ENCODE data around the gene PARVG.

The PARVG gene

GRCh38 chr22:44179196-44179988 is 1.3 kb upstream of the PARVG start:
- FAIRE-seq (no peak), DNase-seq (ENCODE audit: insufficient read length, low spot score) (no peak)

- no peak for DNase-seq (ENCODE audit: insufficient read length, low spot score)
- FAIRE-seq: no peak
These were observed 578 bp upstream of the PARVG start for GRCh38 chr22:44179989-44180705.

- peak; percentile 48 for DNase-seq (ENCODE audit: insufficient read length, low spot score)
- FAIRE-seq: peak; percentile 49
These were observed 547 bp downstream of the PARVG start for GRCh38 chr22:44181033-44181911.

- no peak for FAIRE-seq
These were observed 1.3 kb downstream of the PARVG start for GRCh38 chr22:44181912-44182587.

GRCh38 chr22:44182588-44183286 is 2.0 kb downstream of the PARVG start:
- peak; percentile 92 for FAIRE-seq
- peak; percentile 53 for DNase-seq (ENCODE audit: insufficient read length, low spot score)

More at GRCh38 chr22:44181912-44182587, 1.3 kb downstream of the PARVG start:
- no peak for DNase-seq (ENCODE audit: insufficient read length, low spot score)

GRCh38 chr22:44183287-44183588 is 2.5 kb downstream of the PARVG start:
- no peak for DNase-seq (ENCODE audit: insufficient read length, low spot score)
- no peak for FAIRE-seq

- no peak for DNase-seq (ENCODE audit: insufficient read length, low spot score)
- FAIRE-seq: no peak
These were observed 3.3 kb downstream of the PARVG start for GRCh38 chr22:44184006-44184405.

GRCh38 chr22:44185237-44186120 is 4.8 kb downstream of the PARVG start:
- no peak for DNase-seq (ENCODE audit: insufficient read length, low spot score)

GRCh38 chr22:44186121-44186510 is 5.4 kb downstream of the PARVG start:
- FAIRE-seq (no peak), DNase-seq (ENCODE audit: insufficient read length, low spot score) (no peak)

More at GRCh38 chr22:44185237-44186120, 4.8 kb downstream of the PARVG start:
- no peak for FAIRE-seq

- FAIRE-seq: no peak
- no peak for DNase-seq (ENCODE audit: insufficient read length, low spot score)
These were observed 6.0 kb downstream of the PARVG start for GRCh38 chr22:44186737-44187136.

GRCh38 chr22:44187652-44188230 is 7.0 kb downstream of the PARVG start:
- FAIRE-seq (no peak), DNase-seq (ENCODE audit: insufficient read length, low spot score) (no peak)

GRCh38 chr22:44188316-44188715 is 7.6 kb downstream of the PARVG start:
- DNase-seq (ENCODE audit: insufficient read length, low spot score) (no peak), FAIRE-seq (no peak)

GRCh38 chr22:44188986-44189630 is 8.4 kb downstream of the PARVG start:
- no peak for DNase-seq (ENCODE audit: insufficient read length, low spot score)
- FAIRE-seq: no peak

- FAIRE-seq: no peak
- DNase-seq (ENCODE audit: insufficient read length, low spot score): no peak
These were observed 9.8 kb downstream of the PARVG start for GRCh38 chr22:44190381-44190976.

GRCh38 chr22:44191036-44191454 is 10.3 kb downstream of the PARVG start:
- FAIRE-seq (no peak), DNase-seq (ENCODE audit: insufficient read length, low spot score) (no peak)

GRCh38 chr22:44192098-44192815 is 11.5 kb downstream of the PARVG start:
- DNase-seq (ENCODE audit: insufficient read length, low spot score) (no peak), FAIRE-seq (peak; percentile 21)

Measured in GM19239 (cell line).